ENCODE measurements around the gene C11orf54.
A peak's percentile ranks its signal among the peaks of the same experiment; 100 is the strongest.

DNA sequence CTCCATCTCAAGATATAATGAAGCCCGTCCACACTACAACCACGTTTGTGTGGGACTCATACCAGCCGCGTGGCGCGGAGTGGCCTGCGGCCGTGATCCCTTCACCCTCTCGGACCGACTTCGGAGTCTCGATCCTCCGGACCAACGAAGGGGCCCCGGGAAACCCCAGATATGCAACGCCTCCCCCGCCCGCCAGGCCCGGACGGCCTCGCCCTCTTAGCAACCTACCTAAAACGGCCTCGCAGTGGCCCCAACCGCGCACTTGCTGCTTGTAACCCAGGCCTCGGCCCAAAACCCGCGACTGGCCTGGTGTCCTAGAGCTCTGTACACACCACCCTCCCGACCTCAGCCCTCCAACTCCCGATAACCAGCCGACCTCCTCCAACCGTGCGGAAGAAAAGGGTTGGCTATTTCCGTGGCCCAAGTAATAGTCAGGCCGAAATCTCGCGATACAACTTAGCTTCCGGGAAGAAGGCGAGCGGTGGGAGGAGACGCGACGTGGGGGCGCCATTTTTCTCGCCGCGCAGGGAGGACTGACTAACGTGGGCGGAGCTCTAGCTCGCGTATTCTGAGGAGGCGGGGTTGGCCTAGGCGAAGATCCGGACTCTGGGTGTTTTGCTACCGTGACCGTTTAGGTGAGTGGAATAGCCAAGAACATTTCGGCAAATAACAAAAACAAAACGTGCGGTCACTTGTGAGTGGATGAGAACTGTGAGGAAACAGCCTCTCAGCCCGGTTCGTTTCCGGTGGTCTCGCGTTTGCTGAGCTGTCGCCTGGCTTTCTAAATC lies at the start of gene C11orf54, which contains the start of gene TAF1D:
- TF ChIP-seq ZNF565 (CRISPR knock-in tag; conservative IDR thresholded peaks at IDR 0.05; ENCODE audit: low read depth) (no peak), TOX (CRISPR knock-in tag; IDR thresholded peaks at IDR 0.05; ENCODE audit: borderline replicate concordance) (no peak), GLIS3 (CRISPR knock-in tag; IDR thresholded peaks at IDR 0.05) (no peak; the same call in 1 of the 2 replicates), TSHZ2 (CRISPR knock-in tag; IDR thresholded peaks at IDR 0.05) (no peak), SNAI2 (CRISPR knock-in tag; IDR thresholded peaks at IDR 0.05) (no peak), CSDC2 (CRISPR knock-in tag; IDR thresholded peaks at IDR 0.05) (no peak), ESRRG (CRISPR knock-in tag; IDR thresholded peaks at IDR 0.05) (no peak), ZFP30 (CRISPR knock-in tag; IDR thresholded peaks at IDR 0.05) (no peak), PPARA (CRISPR knock-in tag; IDR thresholded peaks at IDR 0.05; ENCODE audit: borderline replicate concordance) (no peak), ZNF8 (CRISPR knock-in tag; IDR thresholded peaks at IDR 0.05) (peak; percentile 7; the same call in 1 of the 2 replicates), ZC3H10 (CRISPR knock-in tag; IDR thresholded peaks at IDR 0.05) (0 out of 2 replicates have a peak, but pooled peaks have one; percentile 41)
- TF ChIP-seq, protein P1, sequence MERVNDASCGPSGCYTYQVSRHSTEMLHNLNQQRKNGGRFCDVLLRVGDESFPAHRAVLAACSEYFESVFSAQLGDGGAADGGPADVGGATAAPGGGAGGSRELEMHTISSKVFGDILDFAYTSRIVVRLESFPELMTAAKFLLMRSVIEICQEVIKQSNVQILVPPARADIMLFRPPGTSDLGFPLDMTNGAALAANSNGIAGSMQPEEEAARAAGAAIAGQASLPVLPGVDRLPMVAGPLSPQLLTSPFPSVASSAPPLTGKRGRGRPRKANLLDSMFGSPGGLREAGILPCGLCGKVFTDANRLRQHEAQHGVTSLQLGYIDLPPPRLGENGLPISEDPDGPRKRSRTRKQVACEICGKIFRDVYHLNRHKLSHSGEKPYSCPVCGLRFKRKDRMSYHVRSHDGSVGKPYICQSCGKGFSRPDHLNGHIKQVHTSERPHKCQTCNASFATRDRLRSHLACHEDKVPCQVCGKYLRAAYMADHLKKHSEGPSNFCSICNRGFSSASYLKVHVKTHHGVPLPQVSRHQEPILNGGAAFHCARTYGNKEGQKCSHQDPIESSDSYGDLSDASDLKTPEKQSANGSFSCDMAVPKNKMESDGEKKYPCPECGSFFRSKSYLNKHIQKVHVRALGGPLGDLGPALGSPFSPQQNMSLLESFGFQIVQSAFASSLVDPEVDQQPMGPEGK (CRISPR knock-in tag; IDR thresholded peaks at IDR 0.05; ENCODE audit: borderline replicate concordance) = no peak
- TF ChIP-seq, protein P2, sequence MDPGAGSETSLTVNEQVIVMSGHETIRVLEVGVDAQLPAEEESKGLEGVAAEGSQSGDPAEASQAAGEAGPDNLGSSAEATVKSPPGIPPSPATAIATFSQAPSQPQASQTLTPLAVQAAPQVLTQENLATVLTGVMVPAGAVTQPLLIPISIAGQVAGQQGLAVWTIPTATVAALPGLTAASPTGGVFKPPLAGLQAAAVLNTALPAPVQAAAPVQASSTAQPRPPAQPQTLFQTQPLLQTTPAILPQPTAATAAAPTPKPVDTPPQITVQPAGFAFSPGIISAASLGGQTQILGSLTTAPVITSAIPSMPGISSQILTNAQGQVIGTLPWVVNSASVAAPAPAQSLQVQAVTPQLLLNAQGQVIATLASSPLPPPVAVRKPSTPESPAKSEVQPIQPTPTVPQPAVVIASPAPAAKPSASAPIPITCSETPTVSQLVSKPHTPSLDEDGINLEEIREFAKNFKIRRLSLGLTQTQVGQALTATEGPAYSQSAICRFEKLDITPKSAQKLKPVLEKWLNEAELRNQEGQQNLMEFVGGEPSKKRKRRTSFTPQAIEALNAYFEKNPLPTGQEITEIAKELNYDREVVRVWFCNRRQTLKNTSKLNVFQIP (CRISPR knock-in tag; IDR thresholded peaks at IDR 0.05; ENCODE audit: borderline replicate concordance, low read depth) = no peak

Measured in SK-N-SH treated with all-trans-retinoic acid at 6 μM for 48 hours (cell line).